Mesothelial cell of epicardium (in vitro differentiated cells): ENCODE results near the gene SLCO4A1. TPM values are rescaled to one million over a fixed set of nuclear protein-coding genes. Genes with fewer than 3 reads are reported as not detected.

ENCODE experiments used
- DNase-seq, 2 experiments: peaks; one replicate each; pipeline ENCODE4 v3.0.0; 2021; ENCODE audit warnings: low spot score in 2 of 2; ENCODE audit not compliant: unreplicated experiment in 2 of 2
- H3K27ac Mint-ChIP-seq: 2 replicates; pipeline ENCODE4 v1.8.0; 2021; ENCODE audit warnings: mixed read lengths
- H3K27me3 Mint-ChIP-seq: 2 replicates; pipeline ENCODE4 v1.8.0; 2021; ENCODE audit warnings: low read depth, mixed read lengths
- H3K36me3 Mint-ChIP-seq: 2 replicates; pipeline ENCODE4 v1.8.0; 2021; ENCODE audit warnings: mixed read lengths
- H3K4me1 Mint-ChIP-seq: 2 replicates; pipeline ENCODE4 v1.8.0; 2021; ENCODE audit warnings: mixed read lengths
- H3K4me3 Mint-ChIP-seq: 2 replicates; pipeline ENCODE4 v1.8.0; 2021; ENCODE audit warnings: mild to moderate bottlenecking, moderate library complexity, mixed read lengths
- H3K9me3 Mint-ChIP-seq: 2 replicates; pipeline ENCODE4 v1.8.0; 2021; ENCODE audit warnings: mixed read lengths
- CTCF ChIP-seq: fragments of 200-600 bp; sonication (generic); IDR thresholded peaks from one replicate; pipeline ENCODE4 v1.5.0; 2021; ENCODE audit warnings: antibody characterized with exemption; ENCODE audit not compliant: unreplicated experiment
- total RNA-seq: library from RNA; stranded (reverse); gene quantifications from 3 replicates; pipeline ENCODE4 v1.2.1, GENCODE V29; 2021

The SLCO4A1 gene
- total RNA-seq, 1 donor from 2014 or later = 3.7 TPM

DNA sequence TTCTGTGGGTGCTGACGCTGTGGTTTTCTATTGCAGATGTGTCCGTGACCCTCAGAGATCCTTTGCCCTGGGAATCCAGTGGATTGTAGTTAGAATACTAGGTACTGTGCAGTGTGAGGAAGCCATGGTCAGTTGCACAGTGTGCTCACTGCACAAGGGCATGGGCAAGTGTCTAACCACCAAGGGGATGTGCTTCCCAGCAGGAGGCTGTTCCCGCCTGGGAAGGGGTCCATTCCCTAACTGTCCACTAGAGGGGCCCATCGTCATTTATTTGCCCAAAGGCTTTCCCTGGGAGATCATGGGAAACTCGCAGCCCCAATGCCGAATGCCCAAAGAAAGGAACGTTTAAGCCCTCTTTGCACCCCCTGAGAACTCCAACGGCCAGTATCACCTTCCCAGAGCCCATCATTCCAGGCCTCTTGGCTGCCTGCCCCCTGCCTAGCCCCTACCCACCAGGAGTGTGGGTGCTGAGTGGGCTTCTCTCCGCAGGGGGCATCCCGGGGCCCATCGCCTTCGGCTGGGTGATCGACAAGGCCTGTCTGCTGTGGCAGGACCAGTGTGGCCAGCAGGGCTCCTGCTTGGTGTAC lies 26.2 kb downstream of the SLCO4A1 start:
- Mint-ChIP-seq H3K4me1 (peaks cover 35% of the 10 kb centered on the region), H3K9me3 (no peaks in the 10 kb centered on the region), H3K36me3 (no peaks in the 10 kb centered on the region), H3K27ac (peak overlapping the region; percentile 83), H3K4me3 (no peak overlapping the region), H3K27me3 (no peaks in the 10 kb centered on the region)
- peak; percentile 89 for TF ChIP-seq CTCF
- peak; percentile 45 to 85 for DNase-seq

GRCh38 chr20:62669249-62669648 lies 26.9 kb downstream of the SLCO4A1 start:
- TF ChIP-seq CTCF = no peak
- H3K4me3 Mint-ChIP-seq = no peak overlapping the region
- peaks cover 35% of the 10 kb centered on the region for H3K4me1 Mint-ChIP-seq
- no peaks in the 10 kb centered on the region for H3K9me3 Mint-ChIP-seq
- peaks cover 3% of the 10 kb centered on the region for H3K27me3 Mint-ChIP-seq
- DNase-seq = no peak
- no peaks in the 10 kb centered on the region for H3K36me3 Mint-ChIP-seq
- peak overlapping the region; percentile 82 for H3K27ac Mint-ChIP-seq

- Mint-ChIP-seq H3K27me3 (peaks cover 3% of the 10 kb centered on the region), H3K36me3 (no peaks in the 10 kb centered on the region), H3K4me3 (no peak overlapping the region), H3K9me3 (no peaks in the 10 kb centered on the region), H3K4me1 (peaks cover 35% of the 10 kb centered on the region), H3K27ac (no peak overlapping the region)
- TF ChIP-seq CTCF = no peak
- DNase-seq = no peak
These were observed 27.9 kb downstream of the SLCO4A1 start for GRCh38 chr20:62670156-62670555.

DNA sequence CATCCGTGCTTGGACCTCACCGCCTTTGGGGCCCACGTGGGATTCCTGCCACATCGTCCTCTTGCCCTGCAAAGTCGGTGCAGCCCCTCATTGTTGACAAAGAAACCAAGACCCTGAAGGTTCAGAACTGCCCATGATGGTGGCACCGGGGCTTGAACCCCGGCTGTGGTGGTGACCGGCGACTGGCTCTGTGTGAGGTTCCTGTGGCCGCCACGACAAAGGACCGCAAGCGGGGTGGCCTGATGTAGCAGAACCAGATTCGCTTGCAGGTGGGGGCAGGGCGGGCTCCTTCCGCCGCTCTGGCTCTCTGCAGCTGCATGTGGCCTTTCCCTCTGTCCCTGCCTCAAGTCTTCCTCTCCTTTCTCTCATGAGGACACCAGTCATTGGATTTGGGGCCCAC lies 28.7 kb downstream of the SLCO4A1 start:
- DNase-seq = no peak
- Mint-ChIP-seq H3K27me3 (peaks cover 3% of the 10 kb centered on the region), H3K36me3 (no peaks in the 10 kb centered on the region), H3K4me1 (peaks cover 35% of the 10 kb centered on the region), H3K4me3 (no peak overlapping the region), H3K9me3 (no peaks in the 10 kb centered on the region), H3K27ac (no peak overlapping the region)
- TF ChIP-seq CTCF = no peak

- Mint-ChIP-seq H3K36me3 (no peaks in the 10 kb centered on the region), H3K4me1 (peaks cover 34% of the 10 kb centered on the region), H3K4me3 (no peak overlapping the region), H3K27ac (no peak overlapping the region), H3K27me3 (peaks cover 8% of the 10 kb centered on the region), H3K9me3 (no peaks in the 10 kb centered on the region)
- no peak for TF ChIP-seq CTCF
- no peak for DNase-seq
These were observed 29.5 kb downstream of the SLCO4A1 start for GRCh38 chr20:62671765-62672164.

DNA sequence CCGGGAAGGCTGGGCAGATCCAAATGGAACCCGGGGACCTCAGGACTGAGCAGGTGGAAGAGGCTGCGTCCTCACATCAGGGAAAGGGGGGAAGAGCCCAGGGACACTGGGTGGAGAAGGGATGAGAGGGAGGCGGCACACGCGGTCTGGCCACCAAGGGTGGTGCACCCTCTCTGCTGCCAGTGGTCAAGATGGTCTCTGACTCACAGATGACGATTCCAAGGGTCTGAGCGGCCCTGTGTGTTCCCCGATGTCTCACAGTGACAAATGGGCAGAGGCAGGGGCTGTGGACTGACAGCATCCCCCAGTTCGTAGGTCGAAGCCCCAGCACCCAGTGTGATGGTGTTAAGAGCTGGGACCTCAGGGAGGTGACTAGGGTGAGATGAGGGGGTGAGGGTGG lies 32.1 kb downstream of the SLCO4A1 start:
- DNase-seq = no peak
- Mint-ChIP-seq H3K9me3 (no peaks in the 10 kb centered on the region), H3K27me3 (peaks cover 21% of the 10 kb centered on the region), H3K27ac (no peak overlapping the region), H3K4me3 (no peak overlapping the region), H3K4me1 (peaks cover 14% of the 10 kb centered on the region), H3K36me3 (peaks cover 1% of the 10 kb centered on the region)
- TF ChIP-seq CTCF = no peak
